C4-2B (cell line): ENCODE data around the gene RTBDN.

Experiments used
- ZFX ChIP-seq: fragments of 450-650 bp; IDR thresholded peaks from 2 replicates; pipeline ENCODE4 v1.6.1; 2017
- TF ChIP-seq, protein P1 (sequence below): fragments of 450-650 bp; conservative IDR thresholded peaks from 2 replicates; pipeline ENCODE4 v1.5.1; 2017; ENCODE audit warnings: mild to moderate bottlenecking

GRCh38 chr19:12806242-12807081, 27.9 kb downstream of the RTBDN start, which contains the start of gene RNASEH2A:
- TF ChIP-seq, protein P1, sequence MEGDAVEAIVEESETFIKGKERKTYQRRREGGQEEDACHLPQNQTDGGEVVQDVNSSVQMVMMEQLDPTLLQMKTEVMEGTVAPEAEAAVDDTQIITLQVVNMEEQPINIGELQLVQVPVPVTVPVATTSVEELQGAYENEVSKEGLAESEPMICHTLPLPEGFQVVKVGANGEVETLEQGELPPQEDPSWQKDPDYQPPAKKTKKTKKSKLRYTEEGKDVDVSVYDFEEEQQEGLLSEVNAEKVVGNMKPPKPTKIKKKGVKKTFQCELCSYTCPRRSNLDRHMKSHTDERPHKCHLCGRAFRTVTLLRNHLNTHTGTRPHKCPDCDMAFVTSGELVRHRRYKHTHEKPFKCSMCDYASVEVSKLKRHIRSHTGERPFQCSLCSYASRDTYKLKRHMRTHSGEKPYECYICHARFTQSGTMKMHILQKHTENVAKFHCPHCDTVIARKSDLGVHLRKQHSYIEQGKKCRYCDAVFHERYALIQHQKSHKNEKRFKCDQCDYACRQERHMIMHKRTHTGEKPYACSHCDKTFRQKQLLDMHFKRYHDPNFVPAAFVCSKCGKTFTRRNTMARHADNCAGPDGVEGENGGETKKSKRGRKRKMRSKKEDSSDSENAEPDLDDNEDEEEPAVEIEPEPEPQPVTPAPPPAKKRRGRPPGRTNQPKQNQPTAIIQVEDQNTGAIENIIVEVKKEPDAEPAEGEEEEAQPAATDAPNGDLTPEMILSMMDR = no peak
- peak; percentile 61; the same call in 1 of the 2 replicates for TF ChIP-seq ZFX
